DLD1 (cell line): ENCODE results near the gene HNRNPF.

ENCODE experiments used
- in situ Hi-C: cut with HindIII; loops from 2 replicates; pipeline ENCODE4 v1.10.0; 2017; ENCODE audit warnings: low sequenced_read_pairs

Gene HNRNPF

GRCh38 chr10:43377424-43377883 is 31.5 kb downstream of the HNRNPF start:
- in situ Hi-C loops, result no loop called here

GRCh38 chr10:43376828-43377423 is 32.1 kb downstream of the HNRNPF start:
- in situ Hi-C loops, result no loop called here

GRCh38 chr10:43376046-43376635 is 32.8 kb downstream of the HNRNPF start:
- in situ Hi-C loops, result no loop called here

DNA sequence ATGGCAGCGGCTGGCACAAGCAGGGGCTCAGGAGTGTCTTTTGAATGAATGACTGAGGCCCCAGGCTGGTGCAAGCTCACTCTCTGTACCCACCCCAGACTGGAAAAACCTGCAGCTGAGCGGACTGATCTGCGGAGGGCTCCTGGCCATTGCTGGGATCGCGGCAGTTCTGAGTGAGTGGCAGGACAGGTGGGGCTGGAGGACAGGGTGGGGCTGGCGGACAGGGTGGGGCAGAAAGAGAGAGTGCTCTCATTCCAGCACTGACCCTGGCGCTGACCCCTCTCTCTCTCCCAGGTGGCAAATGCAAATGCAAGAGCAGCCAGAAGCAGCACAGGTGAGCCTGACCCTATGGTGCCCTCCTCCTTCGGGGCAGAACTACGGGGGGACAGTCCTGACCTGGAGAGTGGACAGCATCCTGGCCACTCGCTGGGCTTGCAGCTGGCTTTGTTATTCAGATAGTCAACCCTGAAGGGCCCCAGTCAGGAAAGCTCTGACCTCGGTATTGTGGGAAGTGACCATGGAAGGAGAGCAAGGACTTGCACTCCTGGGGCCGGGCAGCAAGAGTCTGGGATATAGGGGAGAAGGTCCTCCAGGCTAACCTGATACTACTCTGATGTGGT is 33.5 kb downstream of the HNRNPF start:
- in situ Hi-C loops, result no loop called here

- in situ Hi-C loops, result no loop called here
Observed at GRCh38 chr10:43374194-43374593, 34.8 kb downstream of the HNRNPF start.

DNA sequence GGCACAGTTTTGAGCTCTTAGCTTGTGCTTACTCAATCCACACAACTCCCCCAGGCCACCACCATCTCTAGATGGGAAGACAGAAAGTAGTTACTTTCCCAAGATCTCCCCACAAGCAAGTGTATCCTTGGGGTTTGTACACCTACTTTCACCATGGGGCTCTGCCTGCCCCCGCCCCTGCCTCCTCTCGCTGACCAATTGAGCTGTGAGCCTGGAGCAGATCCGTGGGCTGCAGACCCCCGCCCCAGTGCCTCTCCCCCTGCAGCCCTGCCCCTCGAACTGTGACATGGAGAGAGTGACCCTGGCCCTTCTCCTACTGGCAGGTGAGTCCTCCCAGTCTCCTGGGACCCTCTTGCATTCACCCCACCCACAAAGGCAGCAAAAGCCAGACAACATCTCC is 35.5 kb downstream of the HNRNPF start:
- in situ Hi-C loops, result no loop called here

DNA sequence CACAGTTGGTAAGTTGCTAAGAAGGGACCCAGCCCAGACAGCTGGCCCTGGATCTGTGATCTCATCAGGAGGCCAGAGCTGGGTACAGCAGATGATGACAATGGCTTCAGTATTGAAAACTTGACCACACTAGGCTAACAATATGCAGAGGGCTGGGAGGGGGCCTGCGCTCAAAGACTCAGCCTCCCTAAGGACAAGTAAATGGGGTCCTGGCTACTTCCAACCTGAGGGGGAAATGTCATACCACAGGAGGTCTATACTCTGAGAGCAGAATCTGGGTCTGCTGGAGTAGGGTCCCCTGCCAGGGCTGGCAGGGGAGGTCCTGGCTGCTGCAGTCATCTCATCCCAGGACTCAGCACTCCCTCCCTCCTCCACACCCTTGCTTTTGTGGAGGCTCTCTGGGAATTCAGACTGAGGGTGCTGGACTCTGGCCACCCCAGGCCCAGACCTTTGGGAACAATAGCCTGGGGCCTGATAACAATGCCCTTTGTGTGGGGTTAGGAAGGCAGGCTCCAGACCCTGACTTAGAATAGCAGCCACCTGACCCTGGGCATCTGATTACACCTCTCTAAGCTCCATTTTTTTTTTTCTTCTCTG is 36.1 kb downstream of the HNRNPF start:
- in situ Hi-C loops, result no loop called here

- in situ Hi-C loops, result no loop called here
Observed at GRCh38 chr10:43371418-43371817, 37.6 kb downstream of the HNRNPF start, which contains the start of gene FXYD4. TSS of gene FXYD4 (plus strand) at chr10:43371636. CDS start at chr10:43373747, 2,111 bp downstream.

GRCh38 chr10:43370671-43371215 is 38.2 kb downstream of the HNRNPF start:
- in situ Hi-C loops, result no loop called here

DNA sequence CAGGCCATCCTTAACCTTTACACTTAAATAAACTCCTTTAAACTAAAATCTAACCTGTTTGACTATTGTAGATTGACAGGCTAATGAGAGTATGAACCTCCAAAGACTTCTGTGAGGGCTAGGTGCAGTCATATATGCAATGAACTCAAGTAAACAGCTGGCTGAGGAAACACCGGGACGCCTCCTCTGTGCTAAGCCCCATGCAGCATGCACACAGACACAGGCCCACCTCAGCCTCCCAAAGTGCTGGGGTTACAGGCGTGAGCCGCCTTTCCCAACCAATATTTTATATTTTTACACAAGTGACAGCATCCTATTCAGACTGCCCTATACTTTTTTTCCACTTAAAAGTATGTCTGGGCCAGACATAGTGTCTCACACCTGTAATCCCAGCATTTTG is 39.1 kb downstream of the HNRNPF start:
- in situ Hi-C loops, result no loop called here

GRCh38 chr10:43365001-43365400 is 44.0 kb downstream of the HNRNPF start:
- in situ Hi-C loops, result no loop called here

DNA sequence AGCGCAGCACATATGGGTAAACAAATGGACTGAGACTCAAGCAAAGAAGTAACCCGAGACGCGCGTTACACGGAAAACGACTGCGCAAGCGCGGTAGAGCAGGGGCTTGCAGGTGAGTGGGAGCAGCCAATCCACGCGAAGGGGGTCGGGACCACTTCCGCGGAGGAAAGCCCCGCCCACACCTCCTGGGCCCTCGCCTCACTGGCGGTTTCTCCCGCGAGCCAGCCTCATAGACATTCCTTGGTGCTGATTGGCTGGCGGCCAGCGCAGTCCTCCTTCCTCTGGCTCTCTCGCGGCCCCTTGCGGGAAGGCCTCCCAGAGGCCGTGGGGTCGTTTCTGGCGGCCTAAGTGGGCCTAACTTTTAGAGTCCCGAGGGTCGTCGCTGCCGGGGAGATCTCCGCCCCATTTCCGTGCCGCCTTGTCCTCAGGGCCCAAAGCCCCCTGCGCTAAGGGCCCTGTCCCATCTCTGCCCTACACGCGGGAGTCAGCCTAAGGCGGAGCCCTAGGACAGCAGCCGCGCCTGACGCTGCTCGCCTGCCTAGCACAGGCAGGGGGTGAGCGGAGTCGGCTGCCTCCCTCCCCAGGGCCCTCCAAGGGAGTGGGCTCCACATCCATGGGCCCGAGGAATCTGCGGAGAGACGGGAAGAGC is 46.7 kb downstream of the HNRNPF start:
- in situ Hi-C loops, result no loop called here

DNA sequence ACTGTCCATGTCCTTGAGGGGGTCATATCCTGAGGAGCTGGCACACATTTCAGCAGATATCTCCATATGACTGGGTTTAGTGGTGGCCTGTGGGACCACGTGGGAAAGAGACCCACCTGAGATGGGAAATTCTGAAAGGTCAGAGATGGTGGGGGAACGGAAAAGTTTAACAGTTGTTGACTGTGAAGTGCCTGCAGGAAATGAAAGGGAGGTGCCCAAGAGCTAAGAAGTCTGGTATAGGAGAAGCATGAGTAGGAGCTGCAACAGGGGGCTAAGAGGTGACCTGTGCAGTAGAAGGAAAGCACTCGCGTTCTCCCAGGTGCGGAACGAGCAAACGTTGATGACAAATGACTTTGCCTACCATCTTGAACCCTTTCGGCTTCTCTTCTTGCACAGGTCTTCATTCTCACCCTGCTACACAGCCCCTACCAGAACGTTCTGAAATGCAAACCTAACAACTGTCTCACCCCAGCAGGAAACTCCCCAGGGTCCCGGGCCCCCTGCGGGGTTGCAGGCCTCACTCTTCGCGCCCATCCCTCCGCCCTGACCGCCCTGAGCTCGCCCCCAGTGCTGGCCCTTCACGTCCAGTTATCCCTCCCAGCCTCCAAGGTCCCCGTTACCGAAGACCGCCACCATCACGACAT is 47.3 kb downstream of the HNRNPF start:
- in situ Hi-C loops, result no loop called here

- in situ Hi-C loops, result no loop called here
Observed at GRCh38 chr10:43360086-43360485, 48.9 kb downstream of the HNRNPF start.

DNA sequence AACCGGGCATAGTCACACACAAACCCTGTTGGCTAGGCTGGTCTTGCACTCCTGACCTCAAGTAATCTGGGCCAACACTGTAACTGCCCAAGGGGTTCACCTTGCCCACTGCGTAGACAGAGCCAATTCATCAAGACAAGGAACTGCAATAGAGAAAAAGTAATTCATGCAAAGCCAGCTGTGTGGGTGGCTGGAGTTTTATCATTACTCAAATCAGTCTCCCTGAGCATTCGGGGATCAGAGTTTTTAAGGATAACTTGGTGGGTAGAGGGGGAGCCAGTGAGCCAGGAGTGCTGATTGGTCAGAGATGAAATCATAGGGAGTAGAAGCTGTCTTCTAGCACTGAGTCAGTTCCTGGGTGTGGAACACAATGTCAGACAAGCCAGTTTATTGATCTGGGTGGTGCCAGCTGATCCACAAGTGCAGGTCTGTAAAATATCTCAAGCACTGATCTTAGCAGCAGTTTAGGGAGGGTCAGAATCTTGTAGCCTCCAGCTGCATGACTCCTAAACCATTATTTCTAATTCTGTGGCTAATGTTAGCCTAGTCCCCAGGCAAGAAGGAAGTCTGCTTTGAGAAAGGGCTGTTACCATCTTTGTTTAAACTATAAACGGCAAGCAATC is 53.1 kb downstream of the HNRNPF start:
- in situ Hi-C loops, result no loop called here

DNA sequence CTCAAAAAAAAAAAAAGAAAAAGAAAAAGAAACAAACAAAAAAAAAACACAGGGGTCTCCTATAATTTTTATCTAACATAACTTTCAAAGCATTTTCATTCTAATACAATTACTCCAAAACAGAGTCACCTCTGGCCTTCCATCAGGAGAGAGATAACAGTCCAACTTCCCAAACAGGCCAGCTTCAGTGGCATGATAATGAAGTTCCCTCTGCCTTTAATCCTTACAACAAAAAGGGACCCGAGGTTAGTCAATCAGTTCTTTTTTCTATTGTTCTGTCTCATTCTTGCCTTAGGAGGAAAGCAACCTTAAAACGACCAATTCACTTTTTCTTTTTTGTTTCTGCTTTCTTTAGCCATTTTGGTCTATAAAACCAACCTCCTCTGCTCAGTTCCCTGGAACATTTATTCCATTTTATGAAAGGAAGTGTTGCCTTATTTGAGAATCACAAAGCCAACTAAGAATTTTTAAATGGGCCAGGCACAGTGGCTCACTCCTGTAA is 54.1 kb downstream of the HNRNPF start:
- in situ Hi-C loops, result no loop called here

- in situ Hi-C loops, result no loop called here
Observed at GRCh38 chr10:43354330-43354635, 54.7 kb downstream of the HNRNPF start.

DNA sequence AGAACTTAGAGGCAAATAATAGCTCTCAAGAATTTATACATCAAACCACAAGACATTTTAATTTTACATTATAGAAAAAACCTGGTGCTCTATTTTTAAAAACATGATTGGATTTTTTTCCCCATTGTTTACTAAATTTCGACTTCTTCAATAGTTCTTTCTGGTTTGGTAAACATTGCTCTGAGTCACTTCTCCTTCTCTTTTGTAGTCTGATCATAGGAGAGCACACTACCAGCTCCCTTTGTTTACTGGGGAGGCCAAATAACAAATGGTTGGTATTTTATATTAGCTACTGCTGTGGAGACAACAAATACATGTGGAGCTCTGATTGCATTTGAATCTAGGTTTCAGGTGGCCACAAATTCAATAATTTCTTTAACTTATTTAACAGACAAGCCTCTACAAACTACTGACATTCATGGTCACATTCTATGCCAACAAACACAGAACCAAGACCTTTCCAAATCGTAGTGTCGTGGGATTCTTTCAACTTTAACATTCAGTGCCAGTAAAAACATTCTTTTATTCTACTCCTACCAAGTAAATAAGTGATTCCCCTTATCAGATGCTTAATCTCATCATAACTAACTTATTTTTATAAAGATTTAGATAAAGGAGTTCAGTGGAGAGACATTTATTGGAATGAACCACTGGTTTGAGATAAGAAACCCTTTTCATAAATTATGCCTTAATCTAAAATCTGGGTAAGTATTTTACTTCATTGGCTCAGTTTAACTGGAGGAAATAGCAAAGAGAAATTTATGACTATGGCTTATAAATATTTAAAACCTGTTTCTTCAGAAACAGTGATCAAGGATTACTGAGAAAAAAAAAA is 55.3 kb downstream of the HNRNPF start:
- in situ Hi-C loops, result no loop called here

- in situ Hi-C loops, result no loop called here
Observed at GRCh38 chr10:43352951-43353350, 56.0 kb downstream of the HNRNPF start.
